AG09319 (cell line): ENCODE measurements around the gene FAM120B.

ENCODE experiments used
- DNase-seq: peaks from one replicate; pipeline ENCODE4 v3.0.0-alpha.2; 2010; ENCODE audit warnings: low read depth; ENCODE audit errors: extremely low read depth
- CTCF ChIP-seq: IDR thresholded peaks from 2 replicates; pipeline ENCODE4 v1.5.1; 2011; ENCODE audit warnings: low read depth, mild to moderate bottlenecking, inconsistent platforms, low read length, moderate library complexity

The FAM120B gene

GRCh38 chr6:170410241-170410640, 103.7 kb downstream of the FAM120B start:
- no peak for DNase-seq
- no peak for TF ChIP-seq CTCF

GRCh38 chr6:170415318-170415717, 108.8 kb downstream of the FAM120B start:
- no peak for TF ChIP-seq CTCF
- DNase-seq: no peak

GRCh38 chr6:170416303-170416702, 109.7 kb downstream of the FAM120B start:
- no peak for DNase-seq
- no peak for TF ChIP-seq CTCF

DNA sequence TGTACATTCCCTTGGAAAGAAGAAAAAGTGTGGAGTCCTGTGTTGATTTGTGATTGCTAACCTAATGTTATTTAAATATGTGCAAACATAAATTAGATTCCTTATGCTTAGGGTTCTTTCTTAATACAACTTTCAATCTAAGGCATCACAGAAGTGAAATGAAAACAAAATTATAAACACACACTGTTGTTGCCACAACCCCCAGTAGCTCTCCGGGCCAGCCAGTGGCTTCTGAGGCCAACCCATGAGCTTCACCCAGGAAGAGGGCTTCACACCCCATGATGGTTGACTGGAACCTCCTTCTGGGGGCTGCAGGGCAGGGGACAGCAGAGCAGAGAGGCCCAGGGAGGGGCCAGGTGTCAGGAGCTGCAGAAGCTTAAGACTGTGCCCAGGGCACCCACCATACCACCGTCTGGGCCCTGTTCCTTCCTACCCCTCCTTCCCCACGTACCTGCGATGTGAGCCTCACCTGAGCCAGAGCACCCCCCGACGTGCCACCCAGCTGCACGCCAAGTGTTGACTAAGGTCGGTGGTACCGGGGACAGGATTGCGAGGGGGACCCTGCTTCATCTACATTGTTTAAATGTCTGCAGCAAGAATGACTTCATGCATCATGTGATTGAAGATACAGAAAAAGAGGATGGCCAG, 110.5 kb downstream of the FAM120B start:
- no peak for TF ChIP-seq CTCF
- no peak for DNase-seq

- no peak for DNase-seq
- TF ChIP-seq CTCF: no peak
Observed at GRCh38 chr6:170417881-170418280, 111.3 kb downstream of the FAM120B start.

DNA sequence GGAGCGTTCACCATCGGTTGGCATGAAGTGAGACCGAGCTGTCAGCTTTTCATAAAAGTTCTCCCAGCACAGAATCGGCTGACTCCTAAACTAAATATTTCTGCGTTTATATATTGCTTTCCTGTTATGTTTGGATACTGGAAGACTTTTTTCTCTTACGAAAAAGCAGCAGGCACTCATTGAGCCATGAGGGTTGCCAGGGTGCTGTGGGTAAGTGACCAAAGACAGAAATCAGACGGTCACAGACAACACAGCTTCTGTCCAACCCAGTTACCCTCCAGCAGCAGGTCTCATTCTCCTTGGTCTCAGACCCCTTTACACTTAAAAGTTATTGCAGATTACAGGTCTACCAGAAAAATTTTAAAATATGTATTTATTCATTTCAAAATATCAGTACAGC, 113.7 kb downstream of the FAM120B start:
- DNase-seq: no peak
- no peak for TF ChIP-seq CTCF

DNA sequence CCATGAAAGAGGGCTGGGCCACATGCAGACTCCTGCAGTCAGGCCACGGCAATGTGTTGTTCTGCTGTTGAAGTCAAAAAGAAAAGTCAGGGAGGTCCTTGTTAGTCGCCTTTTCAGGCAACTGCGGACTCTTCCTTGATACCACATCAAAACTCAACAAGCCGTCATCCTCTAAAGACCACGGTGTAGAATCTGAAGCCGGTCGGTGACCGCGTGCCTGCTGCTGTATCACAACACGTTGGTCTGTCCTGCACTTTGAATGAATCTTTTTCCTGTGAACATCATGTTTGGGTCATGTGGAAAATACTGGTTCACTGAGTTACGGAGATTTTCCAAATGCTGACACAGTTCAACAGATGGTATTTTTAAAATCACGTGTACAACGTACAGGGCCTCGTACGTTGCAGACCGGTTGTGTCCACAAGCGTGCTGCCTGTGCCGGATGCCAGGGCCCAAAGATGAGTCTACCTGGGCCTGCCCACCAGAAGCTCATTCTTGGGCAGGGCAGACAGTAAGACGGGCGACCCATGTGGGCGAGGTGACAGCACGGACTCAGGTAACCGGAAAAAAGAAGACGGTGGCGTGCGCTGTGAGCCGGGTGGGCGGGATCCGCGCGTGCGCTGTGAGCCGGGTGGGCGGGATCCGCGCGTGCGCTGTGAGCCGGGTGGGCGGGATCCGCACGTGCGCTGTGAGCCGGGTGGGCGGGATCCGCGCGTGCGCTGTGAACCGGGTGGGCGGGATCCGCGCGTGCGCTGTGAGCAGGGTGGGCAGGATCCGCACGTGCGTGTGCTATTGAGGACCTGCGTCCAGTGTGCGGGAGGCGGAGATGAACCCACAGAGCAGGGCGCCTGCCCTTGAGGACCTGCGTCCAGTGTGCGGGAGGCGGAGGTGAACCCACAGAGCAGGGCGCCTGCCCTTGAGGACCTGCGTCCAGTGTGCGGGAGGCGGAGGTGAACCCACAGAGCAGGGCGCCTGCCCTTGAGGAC, 114.5 kb downstream of the FAM120B start:
- no peak for TF ChIP-seq CTCF
- DNase-seq: no peak
